HG03520 (cell line): ENCODE data around the gene CTNNA3.

Experiments
- ATAC-seq: cut with Tn5 transposase; IDR thresholded peaks from one replicate; pipeline ENCODE4 v1.9.1; 2021; ENCODE audit warnings: mild to moderate bottlenecking, moderate library complexity; ENCODE audit not compliant: unreplicated experiment

Gene CTNNA3

DNA sequence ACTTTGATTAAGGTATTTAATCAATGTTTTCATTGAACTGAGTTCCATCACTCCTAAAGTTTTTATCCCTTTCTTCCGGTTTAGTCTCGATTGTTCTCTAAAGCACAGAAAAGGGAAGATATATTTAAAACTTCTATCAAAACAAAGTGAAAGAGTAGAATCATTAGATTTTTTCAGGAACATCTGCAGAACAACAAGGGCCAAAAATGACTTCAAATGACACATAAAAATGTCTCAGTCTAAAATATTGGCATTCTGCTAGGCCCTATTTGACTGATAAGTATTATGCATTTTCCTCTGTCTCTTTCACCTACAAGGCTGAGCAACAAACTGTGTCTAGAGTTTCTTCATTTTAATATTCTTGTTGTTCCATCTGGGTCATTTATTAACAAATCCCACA, 1669.7 kb downstream of the CTNNA3 start:
- ATAC-seq = no peak

DNA sequence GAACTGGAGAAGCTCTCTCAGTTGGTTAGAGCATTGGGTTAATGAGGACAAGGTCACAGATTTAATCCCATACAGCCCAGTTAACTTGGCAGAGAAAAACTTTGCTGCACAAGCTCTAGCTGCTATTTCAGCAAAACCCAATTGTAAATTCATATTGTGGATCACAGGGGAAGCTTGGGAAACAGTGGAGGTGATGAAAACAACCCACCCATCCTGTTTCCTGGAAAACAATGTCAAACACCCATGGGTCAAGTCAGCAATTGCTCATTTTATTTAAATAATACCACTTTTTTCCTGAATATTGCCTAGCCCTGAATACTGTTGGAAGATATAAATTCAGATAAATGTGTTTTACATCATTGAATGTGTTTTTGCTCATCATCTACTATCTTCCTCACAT, 1670.8 kb downstream of the CTNNA3 start:
- no peak for ATAC-seq

DNA sequence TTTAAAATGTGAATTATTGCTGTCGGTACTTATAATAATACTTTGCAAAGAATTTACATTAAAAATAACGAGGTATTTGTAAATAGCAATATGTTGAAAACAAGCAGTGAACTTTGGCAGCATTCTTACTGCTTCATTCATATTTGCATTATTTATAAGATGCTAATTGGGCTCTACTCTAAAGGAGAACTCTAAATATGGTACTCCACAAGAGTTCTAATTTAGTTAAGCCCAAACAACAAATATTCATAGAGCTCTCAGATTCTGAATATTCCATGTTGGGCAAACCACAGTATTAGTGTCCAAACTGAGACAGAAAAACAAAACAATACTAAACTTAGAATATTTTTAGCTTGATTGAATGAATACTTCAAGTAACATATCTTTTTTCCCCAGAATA, 1674.6 kb downstream of the CTNNA3 start:
- no peak for ATAC-seq

DNA sequence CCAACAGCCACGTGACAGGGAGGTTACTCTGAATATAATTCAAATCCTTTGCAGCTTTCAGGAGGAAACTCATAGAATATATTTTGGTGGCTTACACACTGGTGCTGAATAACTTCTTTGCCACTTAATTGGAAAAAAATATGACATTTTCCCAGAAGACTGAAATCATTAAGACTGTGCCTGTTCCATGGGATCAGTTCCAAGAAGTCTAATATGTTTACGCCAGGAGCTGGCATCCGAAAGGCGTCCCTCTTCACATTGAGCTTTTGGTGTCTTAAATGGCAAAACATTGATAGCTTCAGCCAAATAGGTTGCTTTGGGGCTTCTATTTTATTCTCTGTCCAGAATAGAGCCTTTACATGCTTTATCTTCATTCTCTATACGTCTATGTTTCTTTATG, 1687.8 kb downstream of the CTNNA3 start:
- no peak for ATAC-seq

DNA sequence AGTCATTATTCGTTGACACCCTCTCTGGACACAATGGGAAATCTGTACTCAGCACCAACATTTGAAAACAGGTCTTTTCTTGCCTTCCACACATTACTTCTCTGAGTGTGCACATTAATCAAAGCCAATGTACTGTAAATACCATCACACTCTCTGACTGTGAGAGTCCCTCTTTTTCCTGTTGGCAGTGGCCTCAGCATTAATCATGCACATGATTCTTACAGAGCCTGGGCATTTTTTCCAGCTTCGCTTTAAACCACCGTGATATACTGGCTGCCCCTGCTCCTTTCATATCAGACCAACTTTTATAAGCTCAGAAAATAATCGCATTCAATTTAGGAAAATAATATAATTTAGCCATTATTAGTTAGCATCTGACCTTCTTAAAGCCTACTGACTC, 1689.6 kb downstream of the CTNNA3 start:
- ATAC-seq = no peak

DNA sequence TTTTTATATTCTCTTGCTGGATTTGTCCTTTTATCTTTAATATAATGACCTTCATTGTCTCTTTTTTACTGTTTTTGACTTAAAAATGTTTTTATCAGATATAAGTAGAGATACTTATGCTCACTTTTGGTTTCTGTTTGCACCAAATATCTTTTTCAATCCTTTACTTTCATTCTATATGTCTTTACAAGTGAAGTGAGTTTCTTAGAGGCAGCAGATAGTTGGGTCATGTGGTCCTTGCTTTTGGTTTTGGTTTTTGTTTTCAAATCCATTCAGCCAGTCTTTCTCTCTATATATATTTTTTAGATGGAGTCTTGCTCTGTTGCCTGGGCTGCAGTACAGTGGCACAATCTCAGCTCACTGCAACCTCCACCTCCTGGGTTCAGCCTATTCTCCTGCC, 1702.5 kb downstream of the CTNNA3 start:
- no peak for ATAC-seq

DNA sequence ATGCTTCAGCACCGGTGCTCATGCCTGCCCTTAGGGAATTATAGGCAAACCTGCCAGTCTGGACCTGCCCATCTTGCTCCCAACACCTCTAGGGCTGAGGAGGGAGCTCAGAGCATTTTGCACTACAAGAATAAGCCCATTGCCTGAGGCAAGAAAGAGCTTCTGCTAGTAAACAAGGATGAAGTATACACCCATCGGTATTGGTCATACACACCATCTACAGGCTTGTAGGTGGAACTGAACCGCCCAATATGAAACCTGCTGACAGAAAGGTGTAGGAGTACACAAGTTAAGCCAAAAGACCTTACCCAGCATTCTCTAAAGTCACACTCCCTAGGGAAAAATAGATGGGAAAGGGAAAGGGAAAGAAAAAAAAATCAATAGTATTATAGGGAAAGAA, 1727.1 kb downstream of the CTNNA3 start:
- ATAC-seq = no peak

DNA sequence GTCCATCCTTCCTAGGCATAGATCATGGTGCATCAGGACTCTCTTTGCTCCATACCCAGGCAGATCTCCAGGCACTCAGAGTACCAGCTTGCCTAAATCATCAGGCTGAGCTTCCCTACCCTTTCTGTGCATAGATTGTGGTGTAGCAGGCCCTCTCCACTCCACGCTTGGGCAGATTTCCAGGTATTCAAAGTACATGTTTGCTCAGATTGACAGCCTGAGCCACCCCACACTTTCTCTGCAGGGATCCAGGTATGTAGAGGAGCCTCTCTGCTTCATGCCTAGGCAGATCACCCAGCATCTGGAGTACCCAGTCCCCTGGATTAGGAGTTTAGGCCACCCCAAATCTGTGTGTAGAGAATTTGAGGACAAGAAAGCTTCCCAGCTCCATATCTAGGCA, 1727.6 kb downstream of the CTNNA3 start:
- ATAC-seq = no peak

DNA sequence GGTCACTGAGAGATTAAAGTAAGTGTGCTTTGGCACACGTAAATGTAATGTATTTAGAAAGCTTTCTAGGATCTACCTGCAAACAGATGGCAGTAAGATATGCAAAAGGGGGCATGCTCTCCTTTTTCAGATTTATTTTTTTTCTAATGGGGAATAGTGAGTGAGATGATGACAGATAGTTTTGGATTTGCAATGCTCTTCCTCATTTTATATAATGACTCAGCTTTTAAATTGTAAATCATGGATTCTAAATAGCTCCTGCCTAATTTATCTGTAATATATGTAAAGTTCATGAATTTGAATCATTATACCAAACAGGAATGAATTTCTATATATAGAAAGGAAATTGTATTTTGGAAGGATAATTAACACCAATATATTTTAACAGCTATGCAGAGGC, 1731.8 kb downstream of the CTNNA3 start:
- ATAC-seq = no peak

DNA sequence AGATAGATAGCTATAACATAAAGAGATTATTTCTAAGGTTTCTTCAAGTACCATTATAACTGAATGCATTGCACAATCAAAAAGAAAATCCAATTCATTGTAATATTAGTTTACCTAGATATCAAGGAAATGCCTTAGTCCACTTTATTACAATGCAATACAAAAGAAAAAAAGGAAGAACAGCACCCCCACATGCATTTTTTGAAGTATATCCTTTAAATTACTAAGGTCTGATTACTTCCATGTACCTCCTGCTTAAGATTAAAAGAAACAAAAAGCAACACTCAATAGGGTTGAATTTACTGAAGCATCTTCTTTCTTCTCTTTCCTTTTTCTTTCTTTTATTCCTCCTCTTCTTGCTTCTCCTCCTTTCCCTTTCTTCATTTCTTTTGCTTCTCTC, 1743.9 kb downstream of the CTNNA3 start:
- ATAC-seq = no peak

DNA sequence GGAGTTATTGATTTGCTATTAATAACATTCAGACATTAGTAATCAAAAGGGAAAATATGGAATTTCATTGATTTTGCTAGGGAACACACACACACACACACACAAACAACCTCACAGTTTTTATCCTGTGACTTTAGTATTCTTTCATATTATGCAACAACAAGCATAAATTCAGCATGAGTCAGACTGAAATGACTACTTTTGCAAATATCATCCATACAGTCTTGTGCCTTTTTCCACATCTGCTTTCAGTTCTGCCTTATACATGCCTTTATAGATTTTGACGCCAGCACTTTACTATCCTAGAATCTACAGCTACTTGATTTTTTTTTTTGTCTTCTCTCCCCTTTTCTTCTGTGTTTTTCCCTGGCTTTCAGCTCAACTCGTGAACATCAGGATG, 1745.9 kb downstream of the CTNNA3 start:
- ATAC-seq = peak; percentile 55

DNA sequence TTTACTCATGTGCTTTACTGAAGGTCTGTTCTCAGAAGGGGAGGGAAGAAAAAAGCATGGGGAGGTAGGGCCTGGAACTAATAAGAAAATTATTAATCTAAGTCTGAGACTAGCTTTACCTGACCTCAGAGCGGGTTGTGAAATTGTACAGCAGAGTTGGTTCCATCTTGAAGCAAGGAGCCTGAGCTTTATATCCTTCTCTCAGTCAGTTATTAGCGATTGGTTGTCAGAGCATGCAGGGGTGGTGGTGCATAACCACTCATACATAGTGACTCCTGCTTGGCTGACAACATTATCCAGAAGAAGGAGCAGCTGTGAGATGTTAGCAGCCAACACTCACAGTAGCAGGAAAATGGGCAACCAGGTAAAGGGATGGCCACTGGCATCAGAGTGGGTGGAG, 1746.5 kb downstream of the CTNNA3 start:
- no peak for ATAC-seq

DNA sequence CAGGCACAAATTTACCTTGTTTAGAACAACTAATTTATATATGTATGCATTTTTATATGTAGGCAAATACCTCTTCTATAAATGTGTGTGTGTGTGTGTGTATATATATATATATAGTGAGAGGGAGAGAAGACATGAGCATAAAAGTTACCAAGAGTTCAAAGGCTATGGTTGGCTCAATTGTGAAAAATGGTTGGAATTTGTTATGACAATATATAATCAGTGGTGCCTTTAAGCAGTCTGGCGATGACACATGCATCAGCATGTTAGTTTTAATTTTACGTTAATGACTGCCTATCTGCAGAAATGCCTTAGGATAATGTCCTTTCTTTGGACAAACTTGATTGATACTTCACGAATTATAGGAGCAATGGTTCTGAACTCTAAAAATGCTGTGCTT, 1750.9 kb downstream of the CTNNA3 start:
- ATAC-seq = no peak

DNA sequence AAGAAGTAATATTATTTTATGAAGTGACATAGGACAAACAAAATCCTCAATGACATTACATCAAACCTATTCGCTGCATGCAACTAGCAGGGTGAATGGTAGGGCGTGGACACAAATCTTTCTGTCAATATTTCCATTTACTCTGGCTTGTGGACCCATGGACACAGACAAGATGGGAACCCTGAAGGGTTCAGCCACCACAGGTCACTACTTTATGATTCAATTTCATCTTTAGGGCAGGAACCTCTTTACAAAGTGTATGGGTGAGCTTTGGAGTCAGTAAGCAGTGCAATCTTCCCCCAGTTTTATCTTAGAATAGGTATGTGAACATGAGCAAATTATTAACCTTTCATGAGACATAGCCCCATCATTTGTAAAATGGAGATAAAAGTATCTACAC, 1752.5 kb downstream of the CTNNA3 start:
- ATAC-seq = no peak

DNA sequence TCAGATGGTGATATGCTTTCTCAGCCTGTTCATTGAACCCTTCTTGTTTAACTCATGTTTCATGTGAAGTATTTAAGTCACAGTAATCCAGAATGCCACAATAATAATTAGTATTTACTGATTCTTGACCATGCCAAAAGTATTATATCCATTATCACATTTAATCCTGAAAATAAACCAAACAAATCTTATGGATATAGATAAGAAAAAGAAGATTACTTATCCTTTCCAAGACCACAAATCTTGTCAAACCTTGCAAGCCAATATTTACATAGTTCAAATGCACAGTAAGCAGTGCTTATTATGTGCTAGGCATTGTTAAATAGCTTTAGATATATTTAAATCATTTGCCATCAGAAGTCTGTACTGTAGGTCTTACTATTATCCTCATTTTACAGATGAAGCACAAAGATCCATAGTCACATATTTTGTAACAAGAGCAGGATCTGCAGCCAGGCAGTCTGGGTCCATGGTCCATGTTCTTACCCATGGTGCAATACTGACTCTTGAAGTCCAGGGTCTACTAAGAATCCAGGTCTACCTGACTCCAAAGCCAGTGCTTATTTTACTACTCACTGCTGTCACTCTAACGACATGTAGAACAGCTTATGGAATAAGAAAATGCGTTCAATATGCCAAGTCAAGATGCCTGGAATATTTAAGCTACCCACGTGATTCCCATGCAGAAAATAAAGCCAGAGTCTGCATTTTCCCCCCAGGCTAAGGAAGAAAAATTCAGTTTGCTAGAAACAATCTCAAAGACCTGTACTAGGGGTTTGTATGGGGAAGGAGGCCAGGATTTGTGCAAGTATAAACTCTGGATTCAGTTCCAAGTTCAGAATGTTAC, 1755.0 kb downstream of the CTNNA3 start:
- ATAC-seq = no peak

DNA sequence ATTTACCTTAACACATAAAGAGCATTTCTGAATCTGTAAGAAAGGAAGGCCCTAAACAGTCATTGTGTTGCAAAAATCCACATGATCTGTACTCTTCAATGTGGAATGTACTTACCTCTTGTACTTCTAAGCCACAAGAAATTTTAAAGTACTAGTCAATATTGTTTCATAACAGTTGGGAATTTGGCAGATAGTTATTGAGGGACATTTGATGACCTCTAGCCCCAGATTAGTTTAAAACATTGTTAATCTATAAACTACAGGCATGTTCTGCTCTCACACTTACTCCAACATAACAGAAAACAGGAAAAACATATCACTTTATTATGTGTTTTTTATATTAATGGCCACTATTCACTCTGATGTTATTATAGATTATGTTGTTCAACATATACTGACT, 1755.9 kb downstream of the CTNNA3 start:
- no peak for ATAC-seq

DNA sequence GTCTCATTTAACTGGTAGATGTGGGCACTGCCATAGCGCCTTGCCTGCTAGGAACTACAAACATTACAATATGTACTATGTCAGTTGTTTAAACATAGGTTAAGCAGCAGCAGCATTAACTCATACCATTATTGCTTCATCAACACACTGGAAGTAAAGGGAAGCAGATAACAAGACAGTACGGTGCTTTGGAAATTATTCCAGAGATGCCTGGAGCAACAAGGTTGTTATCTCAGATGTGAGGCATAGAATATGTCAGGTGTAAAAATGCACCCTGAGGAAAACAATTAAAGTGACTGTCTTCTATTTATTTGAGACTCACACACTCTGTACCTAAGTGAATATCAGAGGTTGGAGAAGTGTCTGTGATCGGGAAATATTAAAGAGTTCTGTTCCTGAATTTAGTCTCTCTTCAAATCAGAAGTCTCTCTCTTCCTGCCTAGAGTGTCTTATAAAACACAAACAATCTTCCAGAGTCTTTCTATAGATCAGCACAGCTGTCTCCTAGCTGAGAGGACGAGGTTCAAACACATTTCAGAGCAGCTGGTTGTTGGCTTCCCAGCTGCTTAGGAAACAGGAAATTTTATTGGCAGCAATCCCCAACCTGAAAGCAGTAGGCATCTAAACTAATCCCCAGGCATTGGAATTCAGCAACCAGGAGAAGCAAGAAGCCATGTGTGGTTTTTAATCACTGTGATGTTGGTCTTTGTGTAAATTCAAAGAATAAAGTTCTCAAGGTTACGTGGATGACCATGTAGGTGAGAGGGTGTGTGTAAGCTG, 1764.5 kb downstream of the CTNNA3 start:
- no peak for ATAC-seq

DNA sequence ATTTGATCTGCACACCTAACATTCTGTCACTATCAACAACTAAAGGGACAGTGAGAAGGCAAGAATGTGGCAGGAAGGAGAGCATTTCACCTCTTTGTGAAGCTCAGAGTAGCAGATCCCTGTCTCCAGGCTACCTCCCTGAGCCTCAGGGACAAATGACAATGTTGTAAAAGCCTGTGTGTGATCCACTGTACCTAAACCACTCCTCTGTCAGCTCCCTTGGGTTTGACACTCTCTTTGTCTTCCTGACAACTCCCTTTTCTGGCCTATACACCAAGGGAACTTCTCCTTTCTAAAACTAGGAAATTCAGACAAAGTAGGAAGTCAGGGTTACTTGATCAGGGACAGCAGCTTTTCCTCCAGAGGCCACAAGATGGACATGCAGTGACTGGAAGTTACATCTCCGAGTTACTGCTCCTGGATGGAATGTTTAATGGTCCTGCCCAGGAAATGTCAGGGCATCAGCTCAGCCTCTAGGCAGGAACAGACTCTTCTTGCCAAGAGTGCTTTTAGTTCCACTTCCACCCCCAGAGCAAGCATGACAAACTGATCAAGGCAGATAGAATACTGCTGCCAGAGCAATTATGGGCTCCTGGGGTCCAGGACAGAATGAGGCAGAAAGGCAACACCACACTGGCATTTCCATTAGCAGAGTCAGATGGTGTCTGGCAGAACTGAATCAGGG, 1784.7 kb downstream of the CTNNA3 start:
- ATAC-seq = no peak

DNA sequence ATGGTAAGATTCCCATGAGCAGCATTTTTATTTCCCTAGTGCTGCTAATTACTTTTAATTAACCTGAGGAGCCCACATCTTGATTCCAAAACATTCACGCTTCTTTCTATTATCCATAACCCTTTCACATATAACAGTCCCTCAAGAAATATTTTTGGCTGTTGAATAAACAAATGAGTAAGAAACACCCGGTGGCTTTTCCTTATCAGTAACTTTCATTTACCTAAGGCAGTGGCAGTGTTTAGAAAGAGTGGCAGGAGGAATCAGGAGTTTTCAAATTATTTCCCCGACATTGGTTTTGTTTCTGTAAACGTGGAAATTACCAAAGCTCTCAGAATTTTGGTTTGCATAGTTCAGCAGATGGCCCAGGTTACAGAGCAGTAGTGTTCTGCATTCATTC, 1785.8 kb downstream of the CTNNA3 start:
- ATAC-seq = no peak

DNA sequence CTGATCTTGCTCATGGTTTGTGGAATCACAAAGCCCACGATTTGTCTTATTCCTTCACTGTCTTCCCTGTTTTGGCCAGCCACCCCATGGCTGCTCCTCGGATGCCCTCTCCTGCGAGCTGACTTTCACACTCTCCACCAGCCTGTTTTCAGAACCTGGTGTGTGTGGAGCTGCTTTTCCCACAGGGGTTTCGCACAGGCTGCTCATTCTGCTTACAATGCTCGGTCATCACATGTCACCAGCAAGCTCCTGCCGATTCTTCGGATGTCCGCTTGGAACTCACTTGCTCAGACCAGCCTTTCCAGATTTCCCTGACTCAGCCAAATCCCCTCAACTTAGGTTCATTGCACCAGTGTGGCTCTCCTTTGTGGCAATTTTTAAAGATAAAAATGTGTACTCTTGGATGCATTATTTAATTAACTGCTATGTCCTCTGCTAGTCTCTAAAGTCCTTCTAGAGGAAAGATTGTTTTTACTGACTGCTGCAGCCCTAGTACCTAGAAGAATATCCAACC, 1788.7 kb downstream of the CTNNA3 start:
- no peak for ATAC-seq

DNA sequence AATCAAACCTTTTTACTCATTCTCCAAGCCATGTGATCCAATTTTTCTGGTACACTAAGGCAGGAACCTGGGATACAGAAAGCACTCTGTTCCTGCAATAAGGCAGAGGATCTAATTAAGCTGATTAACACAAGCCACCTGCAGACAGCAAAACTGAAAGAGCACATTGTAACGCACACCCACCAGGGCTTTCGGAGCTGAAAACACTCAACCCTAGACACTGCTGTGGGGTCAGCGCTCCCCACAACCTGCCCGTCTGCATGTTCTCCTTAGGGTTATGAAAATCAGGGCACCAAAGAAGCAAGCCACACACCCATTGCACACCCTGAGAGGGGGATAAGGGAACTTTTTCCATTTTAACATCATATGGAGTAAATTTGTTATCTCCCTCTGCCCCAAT, 1792.4 kb downstream of the CTNNA3 start:
- ATAC-seq = no peak

DNA sequence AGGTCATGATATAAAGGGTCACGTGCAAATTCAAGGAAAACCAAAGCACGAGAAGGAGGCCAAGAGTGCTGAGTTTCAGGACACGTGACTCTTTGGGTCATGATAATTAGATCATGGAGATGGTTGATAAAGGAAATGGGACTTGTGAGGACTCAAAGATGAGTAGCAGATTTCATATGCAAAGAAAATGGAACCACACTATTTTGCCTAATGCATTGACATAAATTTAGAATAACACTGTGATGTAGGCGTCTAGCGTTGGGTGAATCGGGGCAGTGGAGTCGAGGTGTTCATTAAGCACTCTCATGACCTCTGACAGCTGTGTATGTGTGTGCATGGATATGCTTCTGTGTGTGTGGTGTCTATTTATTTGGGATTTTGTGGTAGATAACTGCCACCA, 1795.7 kb downstream of the CTNNA3 start:
- no peak for ATAC-seq
